Measurements from ENCODE around the gene RNF217. TPM values are rescaled to one million over a fixed set of nuclear protein-coding genes. Genes with fewer than 3 reads are reported as not detected.
"Not testable (repeated sequence)": the region's sequence is repeated elsewhere in the genome, so short reads cannot be mapped to it uniquely, and the experiment has no call there.

The RNF217 gene
- total RNA-seq, 6 experiments from 2014 or later: 10.9 to 19.4 (median 14.7) TPM

- no peak overlapping the region for H3K27ac Mint-ChIP-seq
These were observed 159.7 kb downstream of the RNF217 start for GRCh38 chr6:125121894-125122293.

GRCh38 chr6:125123051-125123450 is 160.8 kb downstream of the RNF217 start:
- DNase-seq: no peak
- peak overlapping the region; percentile 2; the same call in 1 of the 2 replicates for H3K4me3 Mint-ChIP-seq

More at GRCh38 chr6:125121894-125122293, 159.7 kb downstream of the RNF217 start:
- no peak for TF ChIP-seq CTCF (IDR thresholded peaks at IDR 0.05)
- H3K36me3 Mint-ChIP-seq (ENCODE audit: low read depth): no peaks in the 10 kb centered on the region; the same call in 1 of the 2 replicates
- H3K4me3 Mint-ChIP-seq: no peak overlapping the region
- peaks cover 22% of the 10 kb centered on the region for H3K4me1 Mint-ChIP-seq (ENCODE audit: low read depth)
- H3K27me3 Mint-ChIP-seq (ENCODE audit: insufficient read depth): no peaks in the 10 kb centered on the region
- H3K9me3 Mint-ChIP-seq: no peaks in the 10 kb centered on the region; the same call in 1 of the 2 replicates
- DNase-seq: no peak

GRCh38 chr6:125123468-125124048 is 161.3 kb downstream of the RNF217 start:
- TF ChIP-seq CTCF (IDR thresholded peaks at IDR 0.05): no peak
- peaks cover 22% of the 10 kb centered on the region for H3K4me1 Mint-ChIP-seq (ENCODE audit: low read depth)
- no peak for DNase-seq
- no peaks in the 10 kb centered on the region for H3K27me3 Mint-ChIP-seq (ENCODE audit: insufficient read depth)
- H3K27ac Mint-ChIP-seq: no peak overlapping the region
- H3K9me3 Mint-ChIP-seq: no peaks in the 10 kb centered on the region; the same call in 1 of the 2 replicates
- peak overlapping the region; percentile 2; the same call in 1 of the 2 replicates for H3K4me3 Mint-ChIP-seq
- H3K36me3 Mint-ChIP-seq (ENCODE audit: low read depth): no peaks in the 10 kb centered on the region; the same call in 1 of the 2 replicates

More at GRCh38 chr6:125123051-125123450, 160.8 kb downstream of the RNF217 start:
- Mint-ChIP-seq H3K9me3 (no peaks in the 10 kb centered on the region; the same call in 1 of the 2 replicates), H3K27me3 (ENCODE audit: insufficient read depth) (no peaks in the 10 kb centered on the region), H3K27ac (no peak overlapping the region), H3K36me3 (ENCODE audit: low read depth) (no peaks in the 10 kb centered on the region; the same call in 1 of the 2 replicates), H3K4me1 (ENCODE audit: low read depth) (peaks cover 22% of the 10 kb centered on the region)
- TF ChIP-seq CTCF (IDR thresholded peaks at IDR 0.05): no peak

GRCh38 chr6:125124049-125124669 is 161.9 kb downstream of the RNF217 start:
- no peak overlapping the region for H3K4me3 Mint-ChIP-seq
- H3K4me1 Mint-ChIP-seq (ENCODE audit: low read depth): peaks cover 22% of the 10 kb centered on the region
- H3K27ac Mint-ChIP-seq: no peak overlapping the region
- TF ChIP-seq CTCF (IDR thresholded peaks at IDR 0.05): no peak; the same call in 1 of the 2 replicates
- H3K9me3 Mint-ChIP-seq: no peaks in the 10 kb centered on the region; the same call in 1 of the 2 replicates
- no peaks in the 10 kb centered on the region; the same call in 1 of the 2 replicates for H3K36me3 Mint-ChIP-seq (ENCODE audit: low read depth)
- DNase-seq: peak; percentile 9
- H3K27me3 Mint-ChIP-seq (ENCODE audit: insufficient read depth): no peaks in the 10 kb centered on the region

GRCh38 chr6:125125856-125126255 is 163.6 kb downstream of the RNF217 start:
- not testable (repeated sequence) for H3K27me3 Mint-ChIP-seq (ENCODE audit: insufficient read depth); H3K27ac Mint-ChIP-seq; H3K36me3 Mint-ChIP-seq (ENCODE audit: low read depth); H3K4me3 Mint-ChIP-seq; DNase-seq; H3K9me3 Mint-ChIP-seq
- peaks cover 16% of the 10 kb centered on the region for H3K4me1 Mint-ChIP-seq (ENCODE audit: low read depth)

GRCh38 chr6:125129354-125129753 is 167.1 kb downstream of the RNF217 start:
- Mint-ChIP-seq H3K36me3 (ENCODE audit: low read depth) (no peaks in the 10 kb centered on the region; the same call in 1 of the 2 replicates), H3K27ac (no peak overlapping the region), H3K4me3 (no peak overlapping the region), H3K9me3 (no peaks in the 10 kb centered on the region; the same call in 1 of the 2 replicates), H3K27me3 (ENCODE audit: insufficient read depth) (no peaks in the 10 kb centered on the region), H3K4me1 (ENCODE audit: low read depth) (peaks cover 2% of the 10 kb centered on the region)
- TF ChIP-seq CTCF (IDR thresholded peaks at IDR 0.05): no peak
- no peak for DNase-seq
